Astrocyte (in vitro differentiated cells and primary cell): ENCODE measurements around the gene GPR42.

Source experiments
- EZH2 ChIP-seq: IDR thresholded peaks from 2 replicates; pipeline ENCODE4 v1.6.1; 2012; ENCODE audit warnings: mild to moderate bottlenecking, low read length, inconsistent platforms; ENCODE audit not compliant: insufficient read depth
- TF ChIP-seq, protein P1 (sequence below): IDR thresholded peaks from 2 replicates; pipeline ENCODE4 v1.5.1; 2011; ENCODE audit warnings: low read depth, mild to moderate bottlenecking, inconsistent platforms, low read length, moderate library complexity; ENCODE audit not compliant: insufficient read depth

DNA sequence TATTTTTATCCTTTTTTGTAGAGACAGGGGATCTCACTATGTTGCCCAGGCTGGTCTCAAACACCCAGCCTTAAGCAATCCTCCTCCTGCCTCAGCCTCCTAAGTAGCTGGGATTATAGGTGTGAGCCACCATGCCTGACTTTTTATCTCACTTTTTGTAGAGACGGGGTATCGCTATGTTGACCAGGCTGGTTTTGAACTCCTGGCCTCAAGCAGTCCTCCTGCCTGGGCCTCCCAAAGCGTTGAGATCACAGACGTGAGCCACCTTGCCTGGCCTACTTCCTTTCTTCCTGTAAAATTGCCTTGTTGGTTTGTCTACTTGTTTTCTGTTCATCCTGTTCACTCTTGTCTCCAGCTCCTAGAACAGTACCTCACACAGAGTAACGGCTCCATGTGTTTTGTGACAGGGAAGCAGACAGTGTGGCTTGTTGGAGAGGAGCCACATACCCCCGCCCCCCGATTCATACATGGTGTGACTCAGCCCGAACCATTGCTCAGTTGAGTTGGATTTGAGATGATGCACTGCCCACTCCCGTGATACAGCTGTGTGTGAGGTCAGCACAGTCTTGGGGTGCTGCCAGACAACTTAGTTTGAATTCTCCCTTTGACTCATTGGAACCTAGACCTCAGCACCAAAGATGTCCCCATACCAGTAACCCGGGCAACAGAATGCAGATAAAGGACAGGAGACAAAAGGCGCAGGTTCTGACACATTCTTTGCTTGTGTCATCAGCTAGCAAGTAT lies 34.2 kb downstream of the GPR42 start:
- TF ChIP-seq, protein P1, sequence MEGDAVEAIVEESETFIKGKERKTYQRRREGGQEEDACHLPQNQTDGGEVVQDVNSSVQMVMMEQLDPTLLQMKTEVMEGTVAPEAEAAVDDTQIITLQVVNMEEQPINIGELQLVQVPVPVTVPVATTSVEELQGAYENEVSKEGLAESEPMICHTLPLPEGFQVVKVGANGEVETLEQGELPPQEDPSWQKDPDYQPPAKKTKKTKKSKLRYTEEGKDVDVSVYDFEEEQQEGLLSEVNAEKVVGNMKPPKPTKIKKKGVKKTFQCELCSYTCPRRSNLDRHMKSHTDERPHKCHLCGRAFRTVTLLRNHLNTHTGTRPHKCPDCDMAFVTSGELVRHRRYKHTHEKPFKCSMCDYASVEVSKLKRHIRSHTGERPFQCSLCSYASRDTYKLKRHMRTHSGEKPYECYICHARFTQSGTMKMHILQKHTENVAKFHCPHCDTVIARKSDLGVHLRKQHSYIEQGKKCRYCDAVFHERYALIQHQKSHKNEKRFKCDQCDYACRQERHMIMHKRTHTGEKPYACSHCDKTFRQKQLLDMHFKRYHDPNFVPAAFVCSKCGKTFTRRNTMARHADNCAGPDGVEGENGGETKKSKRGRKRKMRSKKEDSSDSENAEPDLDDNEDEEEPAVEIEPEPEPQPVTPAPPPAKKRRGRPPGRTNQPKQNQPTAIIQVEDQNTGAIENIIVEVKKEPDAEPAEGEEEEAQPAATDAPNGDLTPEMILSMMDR, result no peak
- no peak for TF ChIP-seq EZH2
